ENCODE measurements around the gene FNDC1.

FNDC1 gene

DNA sequence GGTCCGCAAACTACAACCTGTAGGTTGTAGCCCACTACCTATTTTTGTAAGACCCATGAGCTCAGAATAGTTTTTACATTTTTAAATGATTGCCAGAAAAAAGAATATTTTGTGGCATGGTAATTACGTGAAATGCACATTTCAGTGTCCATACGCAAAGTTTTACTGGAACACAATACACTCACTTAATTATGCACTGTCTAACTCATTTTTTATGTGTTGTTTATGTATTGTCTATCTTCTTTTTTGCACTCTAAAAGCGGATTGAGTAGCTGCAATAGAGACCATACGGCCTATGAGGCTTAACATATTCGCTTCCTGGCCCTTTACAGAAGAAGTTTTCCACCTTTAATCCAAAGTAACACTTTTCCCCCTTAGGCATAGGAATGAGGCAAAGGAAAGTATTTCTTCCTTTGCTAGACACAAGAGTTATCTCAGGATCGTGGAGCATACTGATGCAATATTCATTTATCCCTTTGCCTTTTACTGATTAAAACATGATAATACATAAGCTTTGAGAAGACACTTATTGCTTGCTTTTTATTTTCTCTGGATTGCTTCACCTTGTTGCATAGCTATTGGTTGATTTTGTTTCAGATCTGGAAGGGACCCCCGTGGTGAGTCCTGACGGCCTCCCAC, 69.8 kb downstream of the FNDC1 start:
- Histone ChIP-seq H3K9me3 (ENCODE audit: insufficient read depth, low read length) (no peaks in the 10 kb centered on the region), H3K9ac (ENCODE audit: low read length) (no peak overlapping the region), H3K27me3 (ENCODE audit: low read length) (no peaks in the 10 kb centered on the region), H2AFZ (ENCODE audit: low read depth, low read length, severe bottlenecking) (no peak overlapping the region), H4K20me1 (ENCODE audit: low read depth, low read length) (no peaks in the 10 kb centered on the region), H3K27ac (ENCODE audit: low read depth, low read length) (no peak overlapping the region), H3F3A (ENCODE audit: insufficient read depth) (no peaks in the 10 kb centered on the region), H3K9me2 (replicated peaks; ENCODE audit: insufficient read depth, low read length) (no peaks in the 10 kb centered on the region), H3K4me3 (ENCODE audit: insufficient read depth, low read length, poor library complexity, severe bottlenecking) (no peak overlapping the region), H3K79me2 (ENCODE audit: insufficient read depth, low read length) (no peaks in the 10 kb centered on the region), H3K4me2 (ENCODE audit: low read depth, low read length, poor library complexity, severe bottlenecking) (no peak overlapping the region), H3K36me3 (ENCODE audit: low read length) (no peaks in the 10 kb centered on the region)
- TF ChIP-seq CTCF (IDR thresholded peaks at IDR 0.05; ENCODE audit: insufficient read depth, low read length, poor library complexity, severe bottlenecking) (no peak), EZH2phosphoT487 (conservative IDR thresholded peaks at IDR 0.05; ENCODE audit: low read length) (no peak)

GRCh38 chr6:159249128-159249527, 79.9 kb downstream of the FNDC1 start:
- Histone ChIP-seq H3K9me3 (ENCODE audit: insufficient read depth, low read length) (no peaks in the 10 kb centered on the region), H3K27me3 (ENCODE audit: low read length) (no peaks in the 10 kb centered on the region), H4K20me1 (ENCODE audit: low read depth, low read length) (no peaks in the 10 kb centered on the region), H3K36me3 (ENCODE audit: low read length) (no peaks in the 10 kb centered on the region), H2AFZ (ENCODE audit: low read depth, low read length, severe bottlenecking) (no peak overlapping the region), H3K4me3 (ENCODE audit: insufficient read depth, low read length, poor library complexity, severe bottlenecking) (no peak overlapping the region), H3K4me2 (ENCODE audit: low read depth, low read length, poor library complexity, severe bottlenecking) (no peak overlapping the region), H3K79me2 (ENCODE audit: insufficient read depth, low read length) (no peaks in the 10 kb centered on the region), H3K9ac (ENCODE audit: low read length) (no peak overlapping the region), H3K27ac (ENCODE audit: low read depth, low read length) (no peak overlapping the region), H3K9me2 (replicated peaks; ENCODE audit: insufficient read depth, low read length) (no peaks in the 10 kb centered on the region), H3F3A (ENCODE audit: insufficient read depth) (no peaks in the 10 kb centered on the region)
- TF ChIP-seq EZH2phosphoT487 (conservative IDR thresholded peaks at IDR 0.05; ENCODE audit: low read length) (no peak), CTCF (IDR thresholded peaks at IDR 0.05; ENCODE audit: insufficient read depth, low read length, poor library complexity, severe bottlenecking) (no peak)

DNA sequence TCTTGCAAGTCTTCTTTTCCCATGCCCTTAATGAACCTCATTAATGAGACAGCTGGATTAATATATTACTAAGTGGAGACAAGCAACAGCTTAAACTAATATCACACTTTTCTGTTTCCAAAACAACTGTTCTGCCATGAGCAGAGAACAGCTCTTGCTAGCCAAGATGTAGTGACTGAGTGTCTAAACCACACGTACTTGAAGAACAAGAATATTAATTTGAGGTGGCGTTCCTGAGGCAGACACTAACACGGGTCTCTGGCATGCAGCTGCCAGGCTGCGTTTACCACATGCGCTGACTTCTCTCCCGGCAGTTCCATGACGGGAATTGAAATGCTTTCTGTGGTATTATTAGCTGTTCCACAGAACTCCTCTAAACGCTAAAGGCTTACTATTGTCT, 80.6 kb downstream of the FNDC1 start:
- H3K9me3 ChIP-seq (ENCODE audit: insufficient read depth, low read length), result no peaks in the 10 kb centered on the region
- no peaks in the 10 kb centered on the region for H3K27me3 ChIP-seq (ENCODE audit: low read length)
- no peak overlapping the region for H2AFZ ChIP-seq (ENCODE audit: low read depth, low read length, severe bottlenecking)
- H4K20me1 ChIP-seq (ENCODE audit: low read depth, low read length), result no peaks in the 10 kb centered on the region
- no peaks in the 10 kb centered on the region for H3K36me3 ChIP-seq (ENCODE audit: low read length)
- H3K4me3 ChIP-seq (ENCODE audit: insufficient read depth, low read length, poor library complexity, severe bottlenecking), result no peak overlapping the region
- H3K79me2 ChIP-seq (ENCODE audit: insufficient read depth, low read length), result no peaks in the 10 kb centered on the region
- TF ChIP-seq EZH2phosphoT487 (conservative IDR thresholded peaks at IDR 0.05; ENCODE audit: low read length) (no peak), CTCF (IDR thresholded peaks at IDR 0.05; ENCODE audit: insufficient read depth, low read length, poor library complexity, severe bottlenecking) (no peak)
- no peaks in the 10 kb centered on the region for H3F3A ChIP-seq (ENCODE audit: insufficient read depth)
- no peak overlapping the region for H3K4me2 ChIP-seq (ENCODE audit: low read depth, low read length, poor library complexity, severe bottlenecking)
- no peak overlapping the region for H3K27ac ChIP-seq (ENCODE audit: low read depth, low read length)
- H3K9ac ChIP-seq (ENCODE audit: low read length), result no peak overlapping the region
- no peaks in the 10 kb centered on the region for H3K9me2 ChIP-seq (replicated peaks; ENCODE audit: insufficient read depth, low read length)

Measured in SU-DHL-6 (cell line).